SU-DHL-6 (cell line): Measurements from ENCODE around the gene MCAT.
A peak's percentile ranks its signal among the peaks of the same experiment; 100 is the strongest.
"Not testable (repeated sequence)": the region's sequence is repeated elsewhere in the genome, so short reads cannot be mapped to it uniquely, and the experiment has no call there.

ENCODE experiments used
- H2AFZ ChIP-seq: fragments of 200-600 bp; sonication (generic); 2 replicates; pipeline ENCODE4 v1.6.1; 2014; ENCODE audit warnings: low read depth, mild to moderate bottlenecking, moderate library complexity, mixed read lengths, antibody characterized with exemption, low read length; ENCODE audit not compliant: severe bottlenecking
- H3F3A ChIP-seq: fragments of 200-600 bp; shearing (Covaris generic); 2 replicates; pipeline ENCODE4 v1.6.0; 2016; ENCODE audit warnings: antibody characterized with exemption, mild to moderate bottlenecking; ENCODE audit not compliant: insufficient read depth
- H3K27ac ChIP-seq: fragments of 200-600 bp; sonication (generic); 2 replicates; pipeline ENCODE4 v1.5.1; 2016; ENCODE audit warnings: low read depth, mild to moderate bottlenecking, low read length, moderate library complexity, mixed read lengths
- H3K27me3 ChIP-seq: fragments of 200-600 bp; sonication (generic), shearing (Covaris generic); 2 replicates; pipeline ENCODE4 v1.6.0; 2014; ENCODE audit warnings: mild to moderate bottlenecking, low read length
- H3K36me3 ChIP-seq: fragments of 200-600 bp; sonication (generic); 2 replicates; pipeline ENCODE4 v1.6.1; 2014; ENCODE audit warnings: mild to moderate bottlenecking, low read length, mixed read lengths
- H3K4me2 ChIP-seq: fragments of 300-600, 200-600 bp; shearing (Covaris generic), sonication (generic); 2 replicates; pipeline ENCODE4 v1.6.0; 2014; ENCODE audit warnings: low read length, low read depth, mild to moderate bottlenecking; ENCODE audit not compliant: poor library complexity, severe bottlenecking
- H3K4me3 ChIP-seq: fragments of 200-600 bp; sonication (generic); 2 replicates; pipeline ENCODE4 v1.5.1; 2014; ENCODE audit warnings: antibody characterized with exemption, low read length, mild to moderate bottlenecking, mixed read lengths; ENCODE audit not compliant: insufficient read depth, poor library complexity, severe bottlenecking
- H3K79me2 ChIP-seq: fragments of 200-600 bp; sonication (generic); 2 replicates; pipeline ENCODE4 v1.6.1; 2014; ENCODE audit warnings: mild to moderate bottlenecking, low read length, moderate library complexity; ENCODE audit not compliant: insufficient read depth
- H3K9ac ChIP-seq: fragments of 200-600 bp; sonication (generic); 2 replicates; pipeline ENCODE4 v1.7.0; 2014; ENCODE audit warnings: mild to moderate bottlenecking, low read length
- H3K9me2 ChIP-seq: fragments of 200-600 bp; sonication (generic); replicated peaks from 2 replicates; pipeline ENCODE4 v1.6.1; 2014; ENCODE audit warnings: low read length; ENCODE audit not compliant: insufficient read depth
- H3K9me3 ChIP-seq: fragments of 200-600 bp; sonication (generic); 2 replicates; pipeline ENCODE4 v1.6.1; 2014; ENCODE audit warnings: low read length, mixed read lengths; ENCODE audit not compliant: insufficient read depth
- H4K20me1 ChIP-seq: fragments of 200-600 bp; sonication (generic); 2 replicates; pipeline ENCODE4 v1.6.1; 2014; ENCODE audit warnings: low read depth, mild to moderate bottlenecking, antibody characterized with exemption, low read length, moderate library complexity, mixed read lengths
- EZH2phosphoT487 ChIP-seq: fragments of 200-600 bp; sonication (generic), shearing (Covaris generic); conservative IDR thresholded peaks from 2 replicates; pipeline ENCODE4 v1.6.1; 2018; ENCODE audit warnings: mild to moderate bottlenecking, antibody characterized with exemption, low read length, moderate library complexity, mixed read lengths
- TF ChIP-seq, protein P1 (sequence below): fragments of 200-600 bp; sonication (generic); IDR thresholded peaks from one replicate; pipeline ENCODE4 v1.5.1; 2017; ENCODE audit warnings: antibody characterized with exemption, mild to moderate bottlenecking, low read length, moderate library complexity; ENCODE audit not compliant: insufficient read depth, poor library complexity, severe bottlenecking

Gene MCAT

DNA sequence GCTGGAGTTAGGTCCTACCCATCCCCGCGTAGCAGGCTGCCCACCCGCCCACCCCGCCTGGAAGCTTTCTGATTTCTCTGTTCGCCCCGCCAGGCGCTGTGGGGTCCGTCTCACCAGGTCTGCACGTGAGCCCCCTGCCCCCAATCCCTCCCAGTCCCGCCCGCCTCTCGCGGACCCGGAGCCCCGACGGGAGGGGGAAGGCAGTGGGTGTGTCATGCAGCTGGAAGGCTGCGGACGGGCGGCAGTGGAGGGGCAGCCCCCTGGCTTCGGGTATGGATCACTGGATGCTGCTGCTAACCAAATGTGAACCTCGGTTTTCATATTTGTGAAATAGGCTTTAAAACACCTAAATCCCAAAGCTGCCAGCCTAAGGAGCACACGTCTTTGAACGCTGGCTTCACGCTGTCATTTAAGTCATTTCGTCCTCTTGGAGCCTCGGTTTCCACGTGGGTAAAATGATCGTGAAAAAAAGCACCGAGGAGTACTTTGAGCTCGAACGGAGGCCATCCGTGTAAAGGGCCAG, 33.2 kb downstream of the MCAT start:
- Histone ChIP-seq H3K79me2 (no peaks in the 10 kb centered on the region), H4K20me1 (no peaks in the 10 kb centered on the region), H3K27ac (no peak overlapping the region), H3K4me3 (peak overlapping the region; percentile 46), H3K4me2 (peak overlapping the region; percentile 85), H3K9me2 (no peaks in the 10 kb centered on the region), H3K36me3 (no peaks in the 10 kb centered on the region), H3F3A (peaks cover 8% of the 10 kb centered on the region; the same call in 1 of the 2 replicates), H3K9ac (no peak overlapping the region), H3K9me3 (no peaks in the 10 kb centered on the region), H2AFZ (no peak overlapping the region), H3K27me3 (no peaks in the 10 kb centered on the region)
- TF ChIP-seq, protein P1, sequence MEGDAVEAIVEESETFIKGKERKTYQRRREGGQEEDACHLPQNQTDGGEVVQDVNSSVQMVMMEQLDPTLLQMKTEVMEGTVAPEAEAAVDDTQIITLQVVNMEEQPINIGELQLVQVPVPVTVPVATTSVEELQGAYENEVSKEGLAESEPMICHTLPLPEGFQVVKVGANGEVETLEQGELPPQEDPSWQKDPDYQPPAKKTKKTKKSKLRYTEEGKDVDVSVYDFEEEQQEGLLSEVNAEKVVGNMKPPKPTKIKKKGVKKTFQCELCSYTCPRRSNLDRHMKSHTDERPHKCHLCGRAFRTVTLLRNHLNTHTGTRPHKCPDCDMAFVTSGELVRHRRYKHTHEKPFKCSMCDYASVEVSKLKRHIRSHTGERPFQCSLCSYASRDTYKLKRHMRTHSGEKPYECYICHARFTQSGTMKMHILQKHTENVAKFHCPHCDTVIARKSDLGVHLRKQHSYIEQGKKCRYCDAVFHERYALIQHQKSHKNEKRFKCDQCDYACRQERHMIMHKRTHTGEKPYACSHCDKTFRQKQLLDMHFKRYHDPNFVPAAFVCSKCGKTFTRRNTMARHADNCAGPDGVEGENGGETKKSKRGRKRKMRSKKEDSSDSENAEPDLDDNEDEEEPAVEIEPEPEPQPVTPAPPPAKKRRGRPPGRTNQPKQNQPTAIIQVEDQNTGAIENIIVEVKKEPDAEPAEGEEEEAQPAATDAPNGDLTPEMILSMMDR = no peak
- TF ChIP-seq EZH2phosphoT487 = no peak

DNA sequence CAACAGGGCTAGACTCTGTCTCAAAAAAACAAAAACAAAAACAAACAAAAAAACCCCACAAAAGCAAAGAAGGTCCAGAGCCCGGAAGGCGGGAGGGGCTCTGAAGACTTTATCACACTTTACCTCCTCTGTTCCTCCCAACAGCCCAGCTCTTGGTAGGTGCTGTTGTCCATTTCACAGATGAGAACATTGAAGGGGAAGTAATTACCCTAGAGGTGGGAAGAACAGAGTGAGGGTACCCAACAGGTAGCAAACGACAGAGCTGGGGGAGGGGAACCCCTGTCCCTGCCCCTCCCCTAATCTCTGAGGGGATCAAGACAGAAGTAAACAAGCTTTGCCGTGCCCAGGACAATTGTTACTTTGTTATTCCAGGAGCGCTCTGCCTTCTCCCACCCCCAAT, 33.7 kb downstream of the MCAT start:
- no peak overlapping the region for H3K4me3 ChIP-seq
- no peak overlapping the region for H3K4me2 ChIP-seq
- H2AFZ ChIP-seq = no peak overlapping the region

DNA sequence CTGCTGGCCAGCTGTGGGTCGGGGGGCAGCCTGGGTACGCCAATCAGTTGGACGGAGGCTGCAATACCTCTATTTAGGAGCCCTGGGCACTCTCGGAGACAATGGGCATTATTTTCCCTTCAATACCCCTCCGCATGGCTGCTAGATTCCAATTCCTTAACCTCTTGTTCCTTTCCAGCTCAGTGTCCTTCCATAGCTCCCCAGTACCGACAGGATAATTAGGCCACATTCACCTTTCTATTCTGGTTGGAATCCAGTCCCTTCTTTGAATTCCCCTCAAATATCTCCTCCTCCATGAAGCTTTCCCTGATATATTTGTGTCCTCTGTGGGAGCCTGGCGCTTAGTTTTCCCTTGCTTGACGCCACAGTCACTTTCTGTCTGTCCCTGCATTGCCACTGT, 36.9 kb downstream of the MCAT start:
- Histone ChIP-seq H3K27ac (no peak overlapping the region), H3K9me3 (no peaks in the 10 kb centered on the region), H3K4me3 (no peak overlapping the region), H3K27me3 (no peaks in the 10 kb centered on the region), H3K79me2 (no peaks in the 10 kb centered on the region), H4K20me1 (no peaks in the 10 kb centered on the region), H3K9ac (no peak overlapping the region), H3K9me2 (no peaks in the 10 kb centered on the region), H3K36me3 (no peaks in the 10 kb centered on the region), H3F3A (0 out of 2 replicates have a peak, but pooled peaks cover under 1% of the 10 kb centered on the region), H3K4me2 (no peak overlapping the region), H2AFZ (no peak overlapping the region)
- no peak for TF ChIP-seq EZH2phosphoT487
- TF ChIP-seq, protein P1 = no peak

More for the DNA sequence above, 33.7 kb downstream of the MCAT start:
- no peaks in the 10 kb centered on the region for H3K79me2 ChIP-seq
- H3K27me3 ChIP-seq = no peaks in the 10 kb centered on the region
- no peaks in the 10 kb centered on the region for H3K9me3 ChIP-seq
- H3F3A ChIP-seq = peaks cover 8% of the 10 kb centered on the region; the same call in 1 of the 2 replicates
- no peaks in the 10 kb centered on the region for H3K36me3 ChIP-seq
- TF ChIP-seq, protein P1 = no peak
- no peak for TF ChIP-seq EZH2phosphoT487
- no peaks in the 10 kb centered on the region for H3K9me2 ChIP-seq
- H3K9ac ChIP-seq = no peak overlapping the region
- no peaks in the 10 kb centered on the region for H4K20me1 ChIP-seq
- H3K27ac ChIP-seq = no peak overlapping the region

DNA sequence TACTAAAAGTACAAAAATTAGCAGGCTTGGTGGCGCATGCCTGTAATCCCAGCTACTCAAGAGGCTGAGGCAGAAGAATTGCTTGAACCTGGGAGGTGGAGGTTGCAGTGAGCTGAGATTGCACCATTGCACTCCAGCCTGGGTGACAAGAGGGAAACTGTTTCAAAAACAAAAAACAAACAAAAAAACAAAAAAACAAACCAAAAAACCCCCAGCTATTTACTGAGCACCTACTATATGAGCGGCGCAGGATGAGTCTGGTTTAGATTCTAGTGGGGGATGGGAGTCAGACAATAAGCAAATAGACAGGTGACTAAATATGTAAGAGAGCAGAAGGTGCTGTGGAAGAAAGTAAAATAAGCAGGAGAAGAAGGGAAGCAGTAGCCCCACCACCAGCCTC, 38.2 kb downstream of the MCAT start:
- H3K4me3 ChIP-seq, H3K4me2 ChIP-seq, H3K27ac ChIP-seq, H3K27me3 ChIP-seq, H3F3A ChIP-seq, H4K20me1 ChIP-seq, H3K9me3 ChIP-seq, H3K9me2 ChIP-seq, H3K79me2 ChIP-seq, H3K9ac ChIP-seq, H3K36me3 ChIP-seq, H2AFZ ChIP-seq: not testable (repeated sequence)

DNA sequence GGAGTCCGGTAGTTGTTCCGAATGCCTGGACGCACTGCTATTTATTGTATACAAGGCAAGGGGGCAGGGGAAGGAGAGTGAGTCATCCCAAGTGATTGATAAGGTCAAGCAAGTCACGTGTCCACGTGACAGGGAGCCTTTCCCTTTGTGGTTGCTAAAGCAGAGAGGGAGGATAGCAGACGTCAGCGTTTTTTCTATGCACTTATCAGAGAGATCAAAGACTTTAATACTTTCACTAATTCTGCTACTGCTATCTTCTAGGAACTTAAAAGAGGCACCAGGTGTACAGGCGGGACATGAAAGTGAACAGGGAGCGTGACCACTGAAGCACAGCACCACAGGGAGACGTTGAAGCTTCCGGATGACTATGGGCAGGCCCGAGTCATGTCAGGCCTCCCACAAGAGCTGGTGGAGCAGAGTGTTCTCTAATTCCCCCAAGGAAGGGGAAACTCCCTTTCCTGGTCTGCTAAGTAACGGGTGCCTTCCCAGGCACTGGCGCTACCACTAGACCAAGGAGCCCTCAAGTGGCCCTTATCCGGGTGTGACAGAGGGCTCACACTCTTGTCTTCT, 39.1 kb downstream of the MCAT start:
- not testable (repeated sequence) for H3K9ac ChIP-seq, H4K20me1 ChIP-seq, H3K4me2 ChIP-seq, H3K79me2 ChIP-seq, H3K27ac ChIP-seq, H3F3A ChIP-seq, H3K9me2 ChIP-seq, H3K9me3 ChIP-seq, H3K4me3 ChIP-seq, H2AFZ ChIP-seq, H3K36me3 ChIP-seq, H3K27me3 ChIP-seq
